ENCODE results near the gene IMPG2.

Gene IMPG2

DNA sequence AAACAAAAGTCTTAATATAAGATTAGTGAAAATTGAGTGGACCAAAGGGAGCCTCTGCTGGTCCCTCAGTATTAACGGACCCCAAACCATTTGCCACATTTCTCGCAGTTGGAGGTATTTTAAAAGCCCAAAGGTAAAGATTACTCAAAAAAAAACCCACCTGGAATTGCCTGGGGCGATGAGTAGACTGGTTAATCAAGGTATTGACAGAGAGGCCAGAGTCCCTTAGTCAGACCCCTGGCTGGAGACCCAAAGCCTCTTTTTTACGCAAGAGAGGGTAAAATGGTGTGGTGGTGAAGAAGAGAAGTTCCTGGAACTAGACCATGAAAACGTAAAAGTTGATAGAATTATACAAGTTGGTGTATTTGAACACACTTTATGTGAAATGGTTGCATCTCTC is 137.2 kb downstream of the IMPG2 start:
- no peak for DNase-seq (ENCODE audit: low spot score)

- no peak for DNase-seq (ENCODE audit: low spot score)
These were observed 137.6 kb downstream of the IMPG2 start for GRCh38 chr3:101182734-101183133.

DNA sequence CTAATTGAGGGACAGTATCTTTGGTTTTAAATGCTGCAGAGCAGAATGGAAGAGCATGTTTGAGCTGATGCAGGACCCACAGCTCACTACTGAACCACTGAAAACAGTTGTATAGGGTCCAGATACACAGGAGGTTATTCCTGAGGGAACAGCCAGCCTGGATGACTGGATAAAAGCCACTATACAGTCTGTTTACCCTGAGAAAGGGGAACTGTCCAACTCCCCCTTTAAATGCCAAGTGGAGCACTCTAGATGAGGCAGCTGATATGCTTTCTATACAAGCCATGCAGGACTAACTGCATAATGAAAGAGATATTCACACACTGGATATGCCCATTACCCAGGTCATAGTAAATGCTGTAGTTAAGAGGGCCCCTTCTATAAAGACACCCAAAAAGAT is 138.6 kb downstream of the IMPG2 start:
- no peak for DNase-seq (ENCODE audit: low spot score)

DNA sequence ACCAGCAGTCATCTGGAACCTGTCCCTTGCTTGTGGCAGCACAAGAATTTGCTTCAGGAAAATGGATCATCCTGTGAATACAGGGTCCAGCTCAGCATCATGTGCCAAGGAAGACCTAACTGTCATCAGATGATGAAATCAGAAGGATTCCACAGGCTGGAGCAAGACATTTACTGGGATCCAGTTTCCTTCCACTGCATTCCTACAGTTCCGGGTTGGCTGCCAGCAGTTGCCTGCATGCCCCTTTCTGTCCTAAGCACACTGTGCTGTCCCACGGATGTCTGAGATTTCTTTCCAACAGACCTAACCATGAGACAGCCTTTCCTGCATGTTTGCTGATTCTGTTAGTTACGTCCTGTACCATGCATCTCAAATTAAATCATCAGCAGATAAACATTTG is 140.7 kb downstream of the IMPG2 start:
- no peak for DNase-seq (ENCODE audit: low spot score)

DNA sequence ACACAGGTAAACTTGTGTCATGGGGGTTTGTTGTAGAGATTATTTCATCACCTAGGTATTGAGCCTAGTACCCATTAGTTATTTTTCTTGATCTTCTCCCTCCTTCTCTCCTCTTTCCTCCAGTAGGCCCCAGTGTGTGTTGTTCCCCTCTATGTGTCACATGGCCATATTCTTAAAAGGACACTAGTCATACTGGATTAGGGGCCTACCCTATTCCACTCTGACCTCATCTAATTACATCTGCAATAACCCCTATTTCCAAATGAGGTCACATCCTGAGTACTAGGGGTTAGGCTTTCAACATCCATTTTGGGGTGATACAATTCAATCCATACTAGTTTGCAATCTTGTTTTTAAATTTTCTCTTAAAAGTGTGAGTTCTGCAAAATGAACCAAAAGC is 142.8 kb downstream of the IMPG2 start:
- no peak for DNase-seq (ENCODE audit: low spot score)
